CD4-positive, alpha-beta T cell (primary cell): ENCODE data around the gene MSANTD1. TPM values are rescaled to one million over a fixed set of nuclear protein-coding genes. Genes with fewer than 3 reads are reported as not detected.
A peak's percentile ranks its signal among the peaks of the same experiment; 100 is the strongest.

Source experiments
- ATAC-seq: fragments of 200-7000 bp; cut with Tn5 transposase; one replicate; pipeline ENCODE4 v1.10.0; 2022; ENCODE audit warnings: mild to moderate bottlenecking; ENCODE audit not compliant: poor library complexity
- CTCF ChIA-PET: fragments of 350-600 bp; sonication (Branson Sonifier 250); formaldehyde crosslinking; loops from one replicate; lab custom pipeline; 2021; ENCODE audit warnings: antibody characterized with exemption, inconsistent platforms; lab: Charles Lee
- POLR2A ChIA-PET: fragments of 350-600 bp; sonication (Branson Sonifier 250); formaldehyde crosslinking; loops from one replicate; lab custom pipeline; 2021; ENCODE audit warnings: antibody characterized with exemption, inconsistent platforms; lab: Charles Lee
- DNase-seq, 14 experiments: peaks; one replicate each; pipeline ENCODE4 v3.0.0-alpha.2; 2013 to 2020; ENCODE audit warnings: mixed read lengths in 2 of 14
- H3K27ac ChIP-seq, 2 donors: one replicate each; pipeline versions ENCODE4 v1.5.1 to v1.7.0; 2013; ENCODE audit warnings: low read length in 2 of 2, low read depth in 1 of 2, mild to moderate bottlenecking in 1 of 2
- H3K27me3 ChIP-seq, 2 experiments: 1 replicate in 1 of 2; 2 replicates in 1 of 2; pipeline versions ENCODE4 v1.6.1 to v1.7.0; 2013; ENCODE audit warnings: low read length in 2 of 2, control low read depth in 1 of 2, mild to moderate bottlenecking in 1 of 2, moderate library complexity in 1 of 2; ENCODE audit not compliant: insufficient read depth in 2 of 2, control insufficient read depth in 1 of 2
- H3K36me3 ChIP-seq: one replicate; pipeline ENCODE4 v1.6.1; 2013; ENCODE audit warnings: low read length, control low read depth; ENCODE audit not compliant: insufficient read depth
- H3K4me1 ChIP-seq: one replicate; pipeline ENCODE4 v1.6.1; 2013; ENCODE audit warnings: low read length, control low read depth; ENCODE audit not compliant: insufficient read depth
- H3K4me3 ChIP-seq: one replicate; pipeline ENCODE4 v1.5.1; 2013; ENCODE audit warnings: mild to moderate bottlenecking, low read length, moderate library complexity
- H3K9me3 ChIP-seq, 2 experiments: 1 replicate in 1 of 2; 2 replicates in 1 of 2; pipeline versions ENCODE4 v1.6.1 to v1.7.0; 2013; ENCODE audit warnings: low read length in 2 of 2, mild to moderate bottlenecking in 2 of 2, control low read depth in 1 of 2, moderate library complexity in 1 of 2; ENCODE audit not compliant: control insufficient read depth in 1 of 2, insufficient read depth in 1 of 2
- H3K27ac Mint-ChIP-seq: one replicate; pipeline ENCODE4 v1.8.0; 2020; ENCODE audit warnings: mixed read lengths
- H3K27me3 Mint-ChIP-seq: one replicate; pipeline ENCODE4 v1.8.0; 2021; ENCODE audit warnings: mixed read lengths
- H3K36me3 Mint-ChIP-seq: one replicate; pipeline ENCODE4 v1.8.0; 2021; ENCODE audit warnings: low read depth, mixed read lengths
- H3K4me1 Mint-ChIP-seq: one replicate; pipeline ENCODE4 v1.8.0; 2021; ENCODE audit warnings: low read depth, mixed read lengths
- H3K4me3 Mint-ChIP-seq: one replicate; pipeline ENCODE4 v1.8.0; 2020; ENCODE audit warnings: mild to moderate bottlenecking, mixed read lengths
- H3K9me3 Mint-ChIP-seq: one replicate; pipeline ENCODE4 v1.8.0; 2020; ENCODE audit warnings: mixed read lengths
- CTCF ChIP-seq: fragments of 200-600 bp; IDR thresholded peaks from one replicate; pipeline ENCODE4 v1.8.0; 2022; ENCODE audit warnings: antibody characterized with exemption, mild to moderate bottlenecking
- intact Hi-C, 2 experiments: fragments of 100-400 bp; cut with DNase I in 1 of 2; cut with micrococcal nuclease in 1 of 2; formaldehyde crosslinking; loops; one replicate each; pipeline versions ENCODE4 v1.15.1 to v1.9.0; 2023 to 2025; cut with DNase I, micrococcal nuclease
- total RNA-seq, 174 experiments: library from RNA in 2 of 174; stranded (reverse) in 2 of 174; gene quantifications; one replicate each; pipeline ENCODE4 v1.2.3 and lab custom pipeline; 2021 to 2026

Gene MSANTD1
- total RNA-seq, 2 experiments from 2014 or later: 0.67 to 0.74 TPM

- H3K27me3 Mint-ChIP-seq: no peaks in the 10 kb centered on the region
- ChIA-PET CTCF (no interaction called here), POLR2A (no interaction called here)
- no peaks in the 10 kb centered on the region for H3K36me3 ChIP-seq
- no peaks in the 10 kb centered on the region for H3K36me3 Mint-ChIP-seq
- no peak overlapping the region for H3K4me3 ChIP-seq
- H3K4me3 Mint-ChIP-seq: no peak overlapping the region
- H3K27ac Mint-ChIP-seq: no peak overlapping the region
- DNase-seq (peak in 1 of 14 experiments; percentile 11), ATAC-seq (no peak)
- no peaks in the 10 kb centered on the region for H3K4me1 Mint-ChIP-seq
- no peaks in the 10 kb centered on the region for H3K27me3 ChIP-seq
- H3K9me3 ChIP-seq: no peaks in the 10 kb centered on the region
- no peak overlapping the region for H3K27ac ChIP-seq
- intact Hi-C loops: no loop called here
- no peaks in the 10 kb centered on the region for H3K4me1 ChIP-seq
- H3K9me3 Mint-ChIP-seq: peaks cover 3% of the 10 kb centered on the region
- TF ChIP-seq CTCF: no peak
These were observed 20.4 kb downstream of the MSANTD1 start for GRCh38 chr4:3269105-3269927.

GRCh38 chr4:3269991-3270611 lies 21.1 kb downstream of the MSANTD1 start:
- Histone ChIP-seq H3K27me3 (no peaks in the 10 kb centered on the region), H3K4me1 (no peaks in the 10 kb centered on the region), H3K36me3 (no peaks in the 10 kb centered on the region), H3K4me3 (no peak overlapping the region), H3K27ac (no peak overlapping the region), H3K9me3 (no peaks in the 10 kb centered on the region)
- POLR2A ChIA-PET: no interaction called here
- Mint-ChIP-seq H3K27me3 (no peaks in the 10 kb centered on the region), H3K4me1 (no peaks in the 10 kb centered on the region), H3K4me3 (no peak overlapping the region), H3K27ac (no peak overlapping the region), H3K36me3 (no peaks in the 10 kb centered on the region), H3K9me3 (peaks cover 3% of the 10 kb centered on the region)
- CTCF ChIA-PET: no interaction called here
- intact Hi-C loops: no loop called here
- DNase-seq (no peak), ATAC-seq (no peak)
- no peak for TF ChIP-seq CTCF

GRCh38 chr4:3271131-3271530 lies 22.2 kb downstream of the MSANTD1 start:
- H3K4me3 Mint-ChIP-seq: no peak overlapping the region
- no peak overlapping the region for H3K27ac Mint-ChIP-seq
- no peak for TF ChIP-seq CTCF
- H3K9me3 ChIP-seq: no peaks in the 10 kb centered on the region
- no peaks in the 10 kb centered on the region for H3K27me3 Mint-ChIP-seq
- ChIA-PET POLR2A (no interaction called here), CTCF (no interaction called here)
- no peak overlapping the region for H3K27ac ChIP-seq
- H3K36me3 Mint-ChIP-seq: no peaks in the 10 kb centered on the region
- no peak for ATAC-seq
- H3K4me3 ChIP-seq: no peak overlapping the region
- H3K4me1 Mint-ChIP-seq: no peaks in the 10 kb centered on the region
- no peaks in the 10 kb centered on the region for H3K4me1 ChIP-seq
- no peaks in the 10 kb centered on the region for H3K27me3 ChIP-seq
- H3K9me3 Mint-ChIP-seq: peaks cover 3% of the 10 kb centered on the region
- no peaks in the 10 kb centered on the region for H3K36me3 ChIP-seq
- no peak for DNase-seq
- intact Hi-C loops: no loop called here
